Esophagus squamous epithelium (tissue), 4 donors: ENCODE results near the gene TNFRSF18.

Source experiments
- CTCF ChIP-seq, 6 experiments: fragments of 450-650 bp in 4 of 6; fragments of 200-600 bp in 2 of 6; sonication (generic) in 2 of 6; IDR thresholded peaks; one replicate each; pipeline ENCODE4 v1.5.1; 2016 to 2019; ENCODE audit warnings: antibody characterized with exemption in 6 of 6, mild to moderate bottlenecking in 4 of 6, moderate library complexity in 4 of 6
- POLR2A ChIP-seq, 4 donors: fragments of 450-650 bp; IDR thresholded peaks; one replicate each; pipeline ENCODE4 v1.6.1; 2017; ENCODE audit warnings: antibody characterized with exemption in 4 of 4, mild to moderate bottlenecking in 4 of 4, moderate library complexity in 3 of 4

GRCh38 chr1:1204425-1204920 is 1.9 kb downstream of the TNFRSF18 start:
- TF ChIP-seq CTCF (IDR thresholded peaks at IDR 0.05) (no peak), POLR2A (IDR thresholded peaks at IDR 0.05) (no peak)
